ENCODE measurements around the gene PLEKHM2.

PLEKHM2 gene

DNA sequence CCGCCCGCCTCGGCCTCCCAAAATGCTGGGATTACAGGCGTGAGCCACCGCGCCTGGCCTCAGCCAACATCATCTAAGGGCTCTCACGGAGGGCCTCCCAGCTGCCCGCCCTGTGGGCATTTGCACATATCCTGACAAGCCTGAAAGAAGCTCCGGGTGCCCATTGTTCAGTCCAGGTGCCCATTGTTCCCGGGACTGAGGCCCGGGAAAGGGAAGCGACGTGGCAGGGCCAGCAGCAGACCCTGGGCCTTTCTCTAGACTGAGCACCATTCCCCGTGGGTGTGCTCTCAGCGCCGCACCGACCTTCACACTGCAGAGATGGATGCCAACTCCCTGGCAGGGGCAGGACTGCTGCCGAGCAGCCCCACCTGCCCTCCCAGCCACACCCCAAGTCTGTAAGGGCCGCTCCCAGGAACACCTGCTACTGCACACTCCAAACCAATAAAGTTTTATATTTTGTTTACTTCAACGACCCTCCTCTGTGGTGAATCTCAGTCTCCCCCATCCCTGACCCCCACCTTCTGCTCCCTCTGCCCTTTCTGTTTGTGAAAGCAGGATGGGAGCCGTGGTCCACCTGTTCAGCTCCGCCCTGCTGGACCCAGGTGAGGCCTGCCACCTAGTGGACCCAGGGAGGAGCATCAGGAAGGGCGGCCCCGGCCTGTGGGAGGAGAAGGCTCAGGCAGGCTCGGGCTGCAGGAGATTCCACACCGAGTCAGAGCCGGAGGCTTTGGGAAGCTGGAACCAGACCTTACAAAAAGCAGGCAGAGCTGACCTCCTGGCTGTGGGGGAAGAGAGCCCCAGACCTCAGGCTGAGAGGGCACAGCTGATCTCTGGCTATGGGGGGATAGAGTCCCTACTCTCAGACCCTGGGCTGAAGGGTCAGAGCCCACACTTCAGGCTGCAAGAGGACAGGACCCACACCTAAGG, 57.1 kb downstream of the PLEKHM2 start:
- DNase-seq: peak; percentile 63 to 70

DNA sequence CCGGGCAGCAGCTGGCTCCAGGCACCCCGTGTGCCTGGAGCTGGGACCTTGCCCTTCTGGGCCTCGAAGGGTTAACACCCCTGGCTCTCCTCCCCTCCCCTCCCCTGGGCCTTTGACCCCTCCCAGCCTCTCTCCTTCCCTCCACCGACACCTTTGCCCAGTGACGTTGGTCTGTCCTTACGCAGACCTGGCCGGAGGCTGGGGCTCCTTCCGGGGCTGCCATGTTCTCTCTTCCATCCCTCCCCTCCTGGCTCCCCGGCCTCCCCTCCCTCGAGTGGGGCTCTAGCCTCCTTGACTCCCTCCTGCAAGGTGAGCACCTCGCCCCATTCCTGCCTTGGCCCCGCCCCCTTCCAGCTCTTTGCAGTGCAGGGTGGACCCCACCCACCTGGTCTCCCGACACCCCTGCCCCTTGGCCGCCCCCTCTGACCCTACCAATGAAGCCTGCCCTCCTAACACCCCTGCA, 58.2 kb downstream of the PLEKHM2 start, which contains the start of gene TMEM82:
Gene TMEM82 (plus strand): TSS at position 161 of the 463 bp plus-strand sequence. CDS start 61 bp downstream, at position 222.
- DNase-seq: no peak

DNA sequence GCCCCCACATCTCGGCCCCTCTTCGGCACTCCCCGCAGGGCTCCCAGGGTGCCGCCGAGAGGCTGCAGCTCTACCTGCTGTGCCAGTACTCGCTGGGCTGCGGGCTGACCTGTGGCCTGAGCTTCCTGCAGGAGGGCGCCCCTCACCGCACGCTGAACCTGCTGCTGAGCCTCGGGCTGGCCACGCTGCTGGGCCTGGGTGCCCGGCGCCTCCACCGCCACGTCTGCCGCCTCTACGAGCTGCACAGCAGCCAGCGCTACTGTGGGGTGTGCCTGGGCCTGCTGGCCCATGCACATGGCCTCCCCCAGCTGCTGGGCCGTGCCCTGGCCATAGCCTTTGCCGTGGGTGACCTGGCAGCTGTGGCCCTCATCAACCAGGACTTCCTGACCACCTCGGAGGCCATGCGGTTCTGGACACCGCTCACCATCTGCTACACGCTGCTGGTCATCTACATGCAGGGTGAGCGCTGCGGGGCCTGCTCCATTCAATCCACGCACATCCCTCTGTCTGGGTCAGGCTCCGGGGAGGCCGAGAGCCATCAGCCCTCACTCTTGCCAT, 60.1 kb downstream of the PLEKHM2 start:
- DNase-seq: no peak

DNA sequence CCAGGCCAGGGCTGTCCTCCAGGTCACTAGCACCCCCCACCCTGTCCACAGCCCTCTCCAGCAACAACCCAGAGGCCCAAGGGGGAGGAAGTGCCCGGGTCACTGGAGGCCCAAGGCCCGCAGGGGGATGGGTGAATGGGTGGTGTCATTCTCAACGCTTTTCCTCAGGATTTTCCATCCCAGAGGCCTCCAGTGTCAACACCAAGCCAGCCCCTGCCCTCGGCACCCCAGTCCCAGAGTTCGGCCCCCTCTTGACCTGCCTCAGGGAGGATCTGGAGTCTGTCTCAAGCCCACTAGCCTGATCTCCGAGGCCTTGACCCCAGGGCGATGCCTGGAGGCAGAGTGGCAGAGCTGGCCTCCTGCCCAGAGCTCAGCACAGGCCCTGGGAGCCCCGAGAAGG, 63.3 kb downstream of the PLEKHM2 start:
- no peak for DNase-seq

DNA sequence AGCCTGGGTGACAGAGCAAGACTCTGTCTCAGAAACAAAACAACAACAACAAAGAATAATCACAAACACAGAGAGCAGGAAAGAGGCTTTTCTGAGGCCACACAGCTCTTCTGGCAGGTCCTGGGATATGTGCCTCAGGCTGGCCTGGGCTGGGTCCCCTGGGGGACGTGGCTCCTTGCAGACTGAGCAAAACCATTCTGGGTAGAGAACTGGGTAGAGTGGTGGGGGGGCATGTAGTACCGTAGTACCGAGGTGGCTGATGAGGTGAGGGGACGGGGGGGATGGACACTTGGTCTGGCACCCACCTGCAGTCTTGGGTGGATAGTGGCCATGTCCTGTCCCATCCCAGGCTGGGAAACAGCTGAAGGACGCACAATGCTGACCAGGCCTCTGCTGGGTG, 64.1 kb downstream of the PLEKHM2 start:
- DNase-seq: no peak

DNA sequence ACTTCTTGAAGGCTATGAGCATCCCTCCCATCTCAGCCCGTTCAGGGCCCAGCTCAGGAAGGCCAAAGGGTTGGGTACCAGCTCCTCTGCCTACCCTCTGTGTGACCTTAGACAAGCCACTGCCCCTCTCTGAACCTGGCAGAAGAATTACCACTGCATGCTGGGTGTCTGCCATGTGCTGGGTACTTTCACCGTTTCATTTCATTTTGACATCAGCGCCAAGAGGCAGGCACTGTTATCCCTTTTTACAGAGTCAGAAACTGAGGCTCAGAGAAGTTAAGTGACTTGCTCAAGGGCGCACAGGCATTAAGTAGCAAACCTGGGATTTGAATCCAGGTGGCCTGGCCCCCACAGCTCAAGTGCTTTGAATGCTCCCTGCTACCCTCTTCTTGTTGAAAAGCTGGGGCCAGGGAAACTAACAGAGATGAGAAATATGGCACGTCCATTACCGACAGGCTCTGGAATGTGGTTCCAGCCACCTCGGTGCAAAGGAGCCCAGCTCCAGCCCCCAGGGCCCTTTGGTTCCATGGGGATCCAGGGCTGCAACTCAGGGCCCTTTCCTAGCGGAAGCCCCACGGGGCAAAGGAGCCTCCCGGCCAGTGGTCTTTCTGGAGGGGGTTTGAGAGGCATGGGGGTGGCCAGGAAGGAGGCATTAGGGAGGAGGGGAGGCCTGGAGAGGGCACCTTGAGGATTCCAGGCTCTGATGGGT, 64.7 kb downstream of the PLEKHM2 start:
- DNase-seq: no peak

DNA sequence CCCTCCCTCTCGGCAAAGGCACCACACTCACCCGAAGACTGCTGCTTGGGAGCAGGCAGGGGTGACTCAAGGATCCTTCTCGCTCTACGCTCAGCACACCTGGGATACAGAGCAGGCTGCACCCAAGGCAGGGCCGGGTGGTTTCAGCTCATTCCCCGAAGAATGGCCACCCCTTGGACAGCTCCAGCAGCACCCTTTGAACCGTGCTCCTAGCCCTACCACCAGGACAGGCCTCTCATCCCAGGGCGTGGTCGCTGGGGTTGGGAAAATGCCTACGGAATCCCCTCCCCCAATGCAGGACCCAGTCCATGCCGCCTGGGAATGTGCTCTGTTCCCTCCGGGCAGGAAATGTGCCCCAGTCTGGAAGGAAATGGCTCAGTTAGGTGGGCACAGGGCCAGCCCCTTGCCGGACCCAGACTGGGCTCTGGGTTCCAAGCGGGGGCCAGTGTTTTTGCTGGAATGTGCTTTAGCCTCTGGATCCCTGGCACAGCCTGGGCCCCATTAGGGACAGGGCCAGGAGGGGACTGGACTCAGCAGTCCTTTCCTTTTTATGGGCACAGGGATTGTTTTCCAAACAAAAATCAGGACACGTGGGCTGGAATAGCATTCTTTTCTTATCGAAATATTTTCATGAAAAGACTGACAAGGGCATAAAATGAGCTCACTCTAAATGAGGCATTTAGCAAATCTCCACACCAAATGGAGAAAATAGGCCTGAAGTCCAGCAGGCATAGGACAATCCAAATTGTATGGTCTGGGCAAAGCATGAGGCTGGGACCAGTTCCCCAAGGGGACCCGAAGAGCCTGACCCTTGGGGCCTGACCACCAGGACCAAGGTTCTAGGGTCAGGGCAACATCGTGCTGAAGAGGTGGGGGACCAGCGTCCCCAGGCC, 65.5 kb downstream of the PLEKHM2 start:
- no peak for DNase-seq

DNA sequence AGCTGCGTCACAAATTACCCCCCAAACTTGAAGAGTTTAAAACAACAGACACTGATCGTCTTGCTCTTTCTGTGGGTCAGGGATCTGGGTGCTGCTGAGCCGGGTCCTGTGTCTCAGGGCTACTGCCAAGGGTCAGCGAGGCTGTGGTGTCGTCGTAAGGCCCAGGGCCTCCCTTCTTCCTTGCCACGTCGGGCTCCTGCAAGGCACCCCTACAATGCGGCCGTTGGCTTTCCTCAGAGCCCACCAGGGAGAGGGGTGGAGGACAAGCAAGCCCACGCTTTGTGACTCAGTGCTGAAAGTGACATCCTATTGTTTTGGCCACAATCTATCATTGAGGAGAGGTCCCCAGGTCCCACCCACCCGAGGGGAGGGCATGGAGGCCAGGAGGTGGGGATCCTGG, 66.8 kb downstream of the PLEKHM2 start:
- DNase-seq: no peak

DNA sequence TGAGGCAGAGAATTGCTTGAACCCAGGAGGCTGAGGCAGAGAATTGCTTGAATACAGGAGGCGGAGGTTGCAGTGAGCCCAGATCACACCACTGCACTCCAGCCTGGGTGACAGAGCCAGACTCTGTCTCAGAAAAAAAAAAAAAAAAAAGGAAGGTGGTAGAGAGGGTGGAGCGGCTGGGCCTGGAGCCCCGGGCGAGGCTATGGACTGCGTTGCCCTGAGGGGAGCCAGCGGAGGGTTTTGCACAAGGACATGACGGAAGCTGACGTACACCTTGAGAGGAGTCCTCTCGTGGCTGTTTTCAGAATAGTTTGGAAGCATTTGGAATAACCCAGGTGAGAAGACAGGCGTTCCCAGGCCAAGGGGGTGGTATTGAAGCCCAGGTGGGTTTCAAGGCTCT, 67.6 kb downstream of the PLEKHM2 start:
- no peak for DNase-seq

DNA sequence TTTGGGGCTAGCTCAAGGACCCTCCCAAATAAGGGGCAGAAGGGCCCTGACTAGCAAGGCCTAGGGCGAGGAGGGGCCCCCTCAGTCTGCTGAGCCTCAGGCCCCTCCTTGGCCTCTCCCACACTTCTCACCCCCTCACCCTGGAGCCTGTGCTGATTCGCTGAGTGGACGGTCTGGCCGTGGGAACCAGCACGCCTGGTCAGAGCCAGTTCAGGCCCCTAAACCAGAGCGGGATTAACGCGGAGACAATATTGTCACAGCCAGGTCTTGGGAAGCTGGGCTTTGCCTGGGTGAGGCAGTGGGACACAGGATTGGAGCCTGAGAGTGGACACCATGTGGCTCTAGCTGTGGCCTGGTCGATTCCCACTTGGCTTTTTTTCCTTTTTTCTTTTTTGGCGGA, 69.7 kb downstream of the PLEKHM2 start:
- DNase-seq: no peak

DNA sequence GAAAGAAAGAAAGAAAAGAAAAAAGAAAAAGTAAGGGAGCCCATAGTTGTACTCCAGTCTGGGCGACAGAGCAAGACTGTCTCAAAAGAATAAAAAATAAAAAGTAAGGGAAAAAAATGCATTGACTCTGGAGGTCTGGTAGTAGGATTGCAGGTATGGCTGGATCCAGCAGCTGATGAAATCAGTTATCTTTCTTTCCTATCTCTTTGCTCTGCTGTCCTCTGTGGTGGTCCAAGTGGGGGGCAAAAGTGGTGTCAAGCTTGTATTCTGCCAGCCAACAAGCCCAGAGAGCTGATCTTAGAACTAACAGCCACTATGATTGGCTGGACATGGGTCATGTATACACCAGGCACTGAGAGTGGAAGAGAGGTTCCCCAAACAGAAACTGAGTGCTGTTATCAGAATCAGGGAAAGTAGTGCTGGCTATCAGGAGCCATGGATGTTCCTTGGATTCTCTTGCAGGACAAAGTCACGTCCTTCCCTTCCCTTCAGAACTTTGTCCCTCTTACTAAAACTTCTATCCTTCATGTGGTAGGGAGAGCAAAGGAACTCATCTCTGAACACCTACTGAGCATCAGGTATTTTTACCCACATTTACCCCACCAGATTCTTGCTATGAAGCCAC, 71.0 kb downstream of the PLEKHM2 start:
- DNase-seq: no peak

DNA sequence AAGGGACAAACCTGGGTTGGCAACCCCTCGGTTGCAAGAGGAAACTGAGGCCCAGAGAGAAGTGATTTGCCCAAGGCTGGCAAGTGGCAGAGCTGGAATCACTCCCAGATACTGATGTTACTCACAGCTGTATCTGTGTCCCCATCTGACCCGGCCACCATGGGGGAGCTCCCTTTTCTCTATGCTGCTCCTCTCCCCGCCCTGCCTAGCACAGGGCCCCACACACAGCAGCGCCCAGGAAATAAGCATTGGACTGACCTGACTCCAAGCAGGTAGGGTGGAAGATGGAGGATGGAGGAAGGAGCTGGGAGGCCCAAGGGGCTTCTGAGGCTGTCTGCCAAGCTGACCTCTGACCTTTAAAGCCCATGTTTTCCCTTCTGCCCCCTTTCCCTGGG, 71.5 kb downstream of the PLEKHM2 start:
- no peak for DNase-seq

DNA sequence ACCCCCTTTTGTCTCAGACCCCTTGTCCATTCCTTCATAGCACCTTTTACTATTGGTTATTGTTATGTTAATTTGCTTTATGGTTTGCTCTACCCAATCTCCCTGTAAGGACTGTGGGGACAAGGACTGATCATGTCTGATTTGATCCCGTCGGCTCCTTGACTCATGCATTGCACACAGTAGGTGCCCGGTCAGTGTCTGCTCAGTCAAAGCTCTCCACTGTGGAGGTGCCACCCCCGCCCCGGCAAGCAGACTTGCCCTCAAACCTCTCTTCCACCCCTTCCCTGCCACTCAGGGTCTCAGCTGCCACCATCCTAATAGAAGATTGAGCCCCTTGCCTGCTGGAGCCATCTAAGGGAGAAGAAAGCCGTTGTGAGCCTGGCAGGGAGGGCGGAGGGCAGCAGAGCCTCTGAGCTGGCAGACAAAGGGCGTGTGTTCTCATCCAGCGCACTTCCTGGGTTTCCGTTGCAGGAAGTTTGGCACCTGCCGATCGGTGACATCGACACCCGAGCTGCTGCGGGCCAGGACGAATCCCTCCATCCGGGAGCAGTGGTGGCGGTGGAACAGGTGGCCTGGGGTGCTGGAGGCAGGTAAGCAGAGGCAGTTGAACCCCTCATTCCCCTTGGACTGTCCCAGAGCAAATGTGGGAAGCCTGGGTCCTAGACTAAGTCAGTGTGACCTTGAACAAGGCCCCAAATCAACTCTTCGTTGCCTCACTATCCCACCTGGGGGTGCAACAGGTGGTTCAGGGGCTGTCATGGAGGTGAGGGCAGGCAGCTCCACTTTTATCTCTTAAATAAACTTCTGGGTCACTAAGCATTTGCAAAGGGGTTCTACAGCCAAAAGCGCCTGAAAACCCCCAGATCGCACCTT, 72.3 kb downstream of the PLEKHM2 start:
- no peak for DNase-seq

DNA sequence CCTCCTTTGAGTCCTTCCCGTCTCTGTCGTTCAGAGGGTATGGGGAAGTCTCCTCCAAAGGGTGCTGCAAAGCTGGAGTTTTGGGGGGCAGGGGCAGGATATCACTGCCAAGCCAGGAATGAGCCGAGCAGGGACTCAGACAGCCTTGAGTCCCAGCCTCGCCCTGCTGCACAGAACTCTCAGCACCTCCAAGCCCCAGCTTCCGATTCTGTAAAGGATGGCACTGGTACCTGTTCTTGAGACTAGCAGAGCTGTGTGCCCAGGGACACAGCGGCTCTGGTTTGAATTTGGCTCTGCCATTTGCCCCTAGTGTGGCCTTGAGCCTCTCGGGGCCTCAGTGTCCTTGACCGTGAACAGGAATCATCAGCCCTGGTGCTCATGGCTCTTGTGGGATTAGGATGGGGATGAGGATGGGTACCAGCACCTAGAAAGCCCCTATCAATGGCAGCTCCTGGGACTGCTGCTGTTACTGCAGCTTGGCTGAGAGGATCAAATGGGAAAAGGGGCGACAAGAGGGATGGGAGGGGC, 73.0 kb downstream of the PLEKHM2 start:
- no peak for DNase-seq

DNA sequence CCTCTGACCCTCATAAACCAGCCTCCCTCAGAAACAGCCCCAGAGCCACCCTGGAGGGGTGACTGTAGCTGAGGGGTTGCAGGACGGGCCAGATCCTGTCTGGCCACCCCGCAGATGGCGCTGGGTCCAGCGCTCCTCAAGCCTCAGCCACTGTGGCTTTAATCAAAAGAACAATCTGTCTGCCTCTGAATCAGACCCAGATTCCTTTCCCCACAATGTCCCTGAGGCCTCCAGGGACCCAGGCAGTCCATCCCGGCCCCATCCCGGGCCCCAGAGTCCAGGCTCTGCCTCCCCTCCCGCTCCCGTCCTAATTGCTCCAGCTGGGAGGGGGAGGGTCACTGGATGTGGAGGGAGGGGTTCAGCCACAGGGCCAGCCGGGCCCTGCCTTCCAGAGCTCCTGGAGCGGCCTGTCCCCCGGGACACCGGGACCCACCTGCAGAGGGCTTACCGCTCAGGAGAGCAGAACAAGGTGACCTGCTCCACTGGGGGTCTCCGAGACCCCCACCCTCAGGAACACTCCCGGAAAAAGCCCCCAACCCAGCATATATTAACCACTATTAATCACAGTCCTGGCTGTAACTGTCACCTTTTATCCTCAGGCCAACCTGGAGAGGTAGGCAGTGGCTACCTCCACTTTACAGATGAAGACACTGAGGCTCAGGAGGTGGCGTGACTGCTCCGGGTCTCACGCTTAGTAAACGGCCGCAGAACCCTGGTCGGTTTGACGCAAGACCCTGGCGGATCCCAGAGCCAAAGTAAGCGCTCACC, 73.6 kb downstream of the PLEKHM2 start:
- no peak for DNase-seq

DNA sequence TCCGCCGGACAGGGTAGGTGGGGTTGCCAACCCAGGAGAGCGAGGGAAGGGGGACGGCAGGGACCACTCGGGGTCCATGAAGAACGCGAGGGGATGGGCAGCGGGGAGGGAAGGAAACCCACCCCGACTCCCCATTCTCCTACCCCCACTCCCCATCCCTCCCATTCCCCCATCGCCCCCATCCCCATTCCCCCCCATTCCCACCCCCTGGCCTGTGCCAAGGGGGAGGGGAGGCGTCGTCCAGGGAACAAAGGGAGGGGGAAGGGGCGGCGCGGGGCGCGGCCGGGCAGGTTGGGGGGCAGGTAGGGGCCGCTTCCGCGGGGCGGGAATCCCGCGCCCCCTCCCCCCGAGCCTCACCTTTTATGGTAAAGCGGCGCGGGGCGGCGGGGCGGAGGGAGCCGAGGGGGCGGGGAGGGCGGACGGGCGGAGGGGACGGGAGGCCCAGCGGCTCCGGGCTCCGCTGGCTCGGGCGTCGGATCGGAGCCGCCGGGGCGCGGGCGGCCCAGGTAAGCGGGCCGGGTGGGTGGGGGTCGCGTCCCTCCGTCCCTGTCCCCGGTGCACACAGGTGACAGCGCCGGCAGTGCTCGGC, 74.3 kb downstream of the PLEKHM2 start, which contains the start of gene FBLIM1:
Gene FBLIM1 (plus strand): TSS at position 453 of the 589 bp plus-strand sequence. CDS start 6,189 bp downstream, outside the sequence.
- no peak for DNase-seq

DNA sequence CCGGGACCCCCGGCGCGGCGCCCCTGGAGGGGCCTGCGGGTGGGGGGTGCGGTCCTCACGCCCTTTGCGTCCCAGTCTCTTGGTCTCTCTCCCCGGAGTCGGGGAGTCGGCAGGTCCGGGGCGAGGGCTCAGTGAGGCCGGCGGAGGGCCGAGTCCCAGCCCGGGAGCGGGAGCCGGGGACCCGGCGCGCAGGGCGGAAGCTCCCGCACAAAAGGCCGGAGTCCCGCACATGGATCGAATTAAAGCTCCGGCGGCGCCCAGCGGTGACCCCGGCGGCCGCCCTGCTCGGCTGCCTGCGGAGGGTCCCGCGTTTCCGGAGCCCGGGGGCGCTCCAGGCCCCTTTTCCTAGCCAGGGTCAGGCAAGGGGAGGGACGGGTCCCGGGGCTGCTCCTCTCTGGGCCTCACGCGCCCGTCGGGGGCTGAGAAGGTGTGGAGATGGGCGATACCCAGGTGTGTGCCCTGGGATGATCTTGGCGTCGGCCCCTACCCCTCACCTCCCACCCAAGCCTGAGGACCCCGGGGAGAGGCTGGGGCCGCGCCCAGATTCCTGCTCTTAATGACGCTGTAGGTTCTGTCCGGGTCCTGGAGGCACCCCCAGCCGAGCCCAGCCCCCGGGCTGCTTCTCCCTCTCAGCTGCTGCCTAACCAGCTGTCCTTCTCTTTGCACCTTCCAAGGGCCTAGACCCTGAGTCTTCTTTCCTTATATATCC, 75.0 kb downstream of the PLEKHM2 start:
- no peak for DNase-seq

DNA sequence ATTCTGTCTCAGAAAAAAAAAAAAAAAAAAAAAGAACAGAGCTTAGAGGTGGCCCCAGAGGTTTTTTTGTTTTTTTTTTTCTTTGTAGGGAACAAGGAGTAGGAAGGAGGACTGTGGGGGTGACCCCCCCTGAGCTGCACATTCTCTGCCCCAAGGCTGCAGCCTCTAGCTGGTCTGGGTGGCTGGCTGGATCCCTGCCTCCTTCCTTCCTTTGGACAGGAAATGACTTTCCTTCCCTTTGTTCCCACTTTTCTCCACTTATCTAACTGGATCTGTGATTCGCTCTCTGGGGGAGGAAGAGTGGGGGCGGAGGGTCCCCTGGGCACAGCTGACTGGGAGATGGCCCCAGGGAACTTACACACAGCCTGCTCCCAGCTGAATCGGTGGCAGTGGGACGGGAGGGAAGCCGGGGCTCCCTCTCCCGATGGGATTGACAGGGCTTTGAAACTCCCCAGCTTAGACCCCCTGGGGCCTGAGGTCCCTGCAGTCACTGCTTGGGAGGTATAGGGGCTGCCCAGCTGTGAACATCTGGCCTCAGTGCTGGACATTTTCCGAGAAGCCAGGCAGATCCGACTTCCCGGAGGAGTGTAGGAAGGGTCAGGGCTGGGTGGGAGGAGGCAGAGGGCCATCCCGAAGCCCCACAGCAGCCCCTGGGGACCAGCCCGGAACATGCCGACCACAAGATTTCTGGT, 76.5 kb downstream of the PLEKHM2 start:
- DNase-seq: no peak

Measured in CD4-positive, alpha-beta T cell treated with Interleukin-1 beta for 1 hour (primary cell).